Smooth muscle cell of the brain vasculature (primary cell): ENCODE results near the gene WRAP53.
"Not testable (repeated sequence)": the region's sequence is repeated elsewhere in the genome, so short reads cannot be mapped to it uniquely, and the experiment has no call there.

Source experiments
- DNase-seq: peaks from one replicate; pipeline ENCODE4 v3.0.0-alpha.2; 2012; ENCODE audit warnings: low read depth, low spot score

Gene WRAP53

GRCh38 chr17:7687908-7688807 lies at the start of gene WRAP53:
Gene WRAP53 (plus strand): TSS chr17:7688477. CDS start chr17:7688649, 172 bp downstream.
- peak; percentile 97 for DNase-seq

- DNase-seq = no peak
Observed at GRCh38 chr17:7640783-7641182, 47.5 kb upstream of the WRAP53 start.

- not testable (repeated sequence) for DNase-seq
Observed at GRCh38 chr17:7641635-7642034, 46.6 kb upstream of the WRAP53 start.

GRCh38 chr17:7644775-7645174 lies 43.5 kb upstream of the WRAP53 start:
- DNase-seq = no peak

- DNase-seq = no peak
Observed at GRCh38 chr17:7646457-7646856, 41.8 kb upstream of the WRAP53 start.

GRCh38 chr17:7647018-7647417 lies 41.3 kb upstream of the WRAP53 start:
- DNase-seq = no peak

- no peak for DNase-seq
Observed at GRCh38 chr17:7650509-7651096, 37.7 kb upstream of the WRAP53 start, which contains the start of gene ATP1B2. Gene ATP1B2 (plus strand): TSS chr17:7650926. CDS start chr17:7651519, 593 bp downstream.

GRCh38 chr17:7651097-7651664 lies 37.1 kb upstream of the WRAP53 start:
- no peak for DNase-seq

GRCh38 chr17:7651665-7652387 lies 36.5 kb upstream of the WRAP53 start:
- no peak for DNase-seq

- no peak for DNase-seq
Observed at GRCh38 chr17:7652388-7653356, 35.6 kb upstream of the WRAP53 start.

GRCh38 chr17:7654832-7655540 lies 33.3 kb upstream of the WRAP53 start:
- no peak for DNase-seq

- DNase-seq = no peak
Observed at GRCh38 chr17:7655541-7655840, 32.8 kb upstream of the WRAP53 start.

GRCh38 chr17:7656958-7657609 lies 31.2 kb upstream of the WRAP53 start:
- no peak for DNase-seq

GRCh38 chr17:7667656-7668406 lies 20.4 kb upstream of the WRAP53 start:
- DNase-seq = no peak

GRCh38 chr17:7668482-7668881 lies 19.8 kb upstream of the WRAP53 start:
- no peak for DNase-seq

GRCh38 chr17:7673239-7673638 lies 15.0 kb upstream of the WRAP53 start:
- no peak for DNase-seq

- DNase-seq = no peak
Observed at GRCh38 chr17:7674934-7675333, 13.3 kb upstream of the WRAP53 start.

GRCh38 chr17:7676533-7676932 lies 11.7 kb upstream of the WRAP53 start:
- DNase-seq = no peak
